ENCODE results near the gene RBM4. TPM values are rescaled to one million over a fixed set of nuclear protein-coding genes. Genes with fewer than 3 reads are reported as not detected.

RBM4 gene
- total RNA-seq, 1 experiment from 2014 or later, result 245 TPM

- Histone ChIP-seq H3K27ac (ENCODE audit: low read depth, low read length, poor library complexity, severe bottlenecking) (no peak overlapping the region), H3K4me3 (ENCODE audit: low read depth, low read length, poor library complexity, severe bottlenecking) (no peak overlapping the region), H3K4me1 (ENCODE audit: insufficient read depth, low read length, poor library complexity, severe bottlenecking) (no peaks in the 10 kb centered on the region), H3K9me3 (ENCODE audit: low read depth, low read length, poor library complexity, severe bottlenecking) (no peaks in the 10 kb centered on the region), H3K36me3 (ENCODE audit: insufficient read depth, low read length, poor library complexity, severe bottlenecking) (peaks cover 3% of the 10 kb centered on the region), H3K27me3 (replicated peaks; ENCODE audit: insufficient read depth, low read depth, low read length, poor library complexity) (no peaks in the 10 kb centered on the region)
- ChIA-PET CTCF (no interaction called here), POLR2A (ENCODE audit: low non-redundant PET) (no interaction called here)
- no TSS peak for BruUV-seq (replicated peaks)
- no peak for DNase-seq (ENCODE audit: low spot score)
- intact Hi-C loops (cut with micrococcal nuclease; ENCODE audit: unreplicated experiment), result loop anchor here (5.0 kb wide), 1 partner anchor 286 kb away; the partner anchor contains the start of gene C11orf86
- no peak for TF ChIP-seq CTCF (conservative IDR thresholded peaks at IDR 0.05; ENCODE audit: low read depth, low read length)
Observed at GRCh38 chr11:66691311-66691980, 52.9 kb downstream of the RBM4 start.

DNA sequence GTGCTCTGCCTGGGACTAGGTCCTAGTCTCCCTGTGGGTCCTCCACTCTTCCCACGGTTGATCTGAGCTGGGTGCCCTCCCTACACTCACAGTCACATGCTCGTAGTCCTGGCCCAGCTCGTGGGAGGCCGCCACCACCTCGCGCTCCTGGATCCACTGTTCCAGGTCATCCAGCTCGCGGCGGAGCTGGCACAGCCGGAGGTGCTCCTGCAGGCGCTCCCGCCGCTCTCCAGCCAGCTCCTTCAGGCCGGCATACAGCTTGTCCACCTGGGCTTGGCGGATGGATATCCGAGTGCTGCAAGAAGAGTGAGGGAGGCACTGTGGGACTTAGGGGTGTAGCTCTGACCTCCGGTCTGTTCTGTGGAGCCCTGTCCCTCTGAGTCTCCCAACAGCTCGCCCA, 53.9 kb downstream of the RBM4 start:
- no TSS peak for BruUV-seq (replicated peaks)
- intact Hi-C loops (cut with micrococcal nuclease; ENCODE audit: unreplicated experiment), result loop anchor here (5.0 kb wide), 1 partner anchor 285 kb away; the partner anchor contains the start of gene C11orf86
- Histone ChIP-seq H3K27ac (ENCODE audit: low read depth, low read length, poor library complexity, severe bottlenecking) (no peak overlapping the region), H3K36me3 (ENCODE audit: insufficient read depth, low read length, poor library complexity, severe bottlenecking) (no peaks in the 10 kb centered on the region), H3K9me3 (ENCODE audit: low read depth, low read length, poor library complexity, severe bottlenecking) (no peaks in the 10 kb centered on the region), H3K4me1 (ENCODE audit: insufficient read depth, low read length, poor library complexity, severe bottlenecking) (no peaks in the 10 kb centered on the region), H3K27me3 (replicated peaks; ENCODE audit: insufficient read depth, low read depth, low read length, poor library complexity) (no peaks in the 10 kb centered on the region), H3K4me3 (ENCODE audit: low read depth, low read length, poor library complexity, severe bottlenecking) (no peak overlapping the region)
- CTCF ChIA-PET, result interaction anchor here (0.6 kb wide), 1 partner anchor 465 kb away, joined by 3 read pairs; no protein-coding TSS in a partner anchor
- POLR2A ChIA-PET (ENCODE audit: low non-redundant PET), result no interaction called here
- TF ChIP-seq EZH2 (IDR thresholded peaks at IDR 0.05; ENCODE audit: borderline replicate concordance, low read depth, low read length, poor library complexity, severe bottlenecking) (no peak), CTCF (conservative IDR thresholded peaks at IDR 0.05; ENCODE audit: low read depth, low read length) (no peak)
- no peak for DNase-seq (ENCODE audit: low spot score)

GRCh38 chr11:66692871-66693331, 54.4 kb downstream of the RBM4 start:
- Histone ChIP-seq H3K27me3 (replicated peaks; ENCODE audit: insufficient read depth, low read depth, low read length, poor library complexity) (no peaks in the 10 kb centered on the region), H3K36me3 (ENCODE audit: insufficient read depth, low read length, poor library complexity, severe bottlenecking) (no peaks in the 10 kb centered on the region), H3K27ac (ENCODE audit: low read depth, low read length, poor library complexity, severe bottlenecking) (no peak overlapping the region), H3K4me1 (ENCODE audit: insufficient read depth, low read length, poor library complexity, severe bottlenecking) (no peaks in the 10 kb centered on the region), H3K4me3 (ENCODE audit: low read depth, low read length, poor library complexity, severe bottlenecking) (no peak overlapping the region), H3K9me3 (ENCODE audit: low read depth, low read length, poor library complexity, severe bottlenecking) (no peaks in the 10 kb centered on the region)
- POLR2A ChIA-PET (ENCODE audit: low non-redundant PET), result no interaction called here
- BruUV-seq (replicated peaks), result no TSS peak
- no peak for DNase-seq (ENCODE audit: low spot score)
- TF ChIP-seq CTCF (conservative IDR thresholded peaks at IDR 0.05; ENCODE audit: low read depth, low read length), result no peak
- CTCF ChIA-PET, result interaction anchor here (0.6 kb wide), 1 partner anchor 465 kb away, joined by 3 read pairs; no protein-coding TSS in a partner anchor
- intact Hi-C loops (cut with micrococcal nuclease; ENCODE audit: unreplicated experiment), result loop anchor here (5.0 kb wide), 1 partner anchor 284 kb away; the partner anchor contains the start of gene C11orf86
